ENCODE measurements around the gene RAB1B.

- TF ChIP-seq EZH2 (IDR thresholded peaks at IDR 0.05; ENCODE audit: low read length, unreplicated experiment), result no peak
- TF ChIP-seq CTCF (conservative IDR thresholded peaks at IDR 0.05; ENCODE audit: low read depth, low read length), result peak; percentile 32; the same call in 1 of the 2 replicates
- no peak for TF ChIP-seq EZH2phosphoT487 (IDR thresholded peaks at IDR 0.05; ENCODE audit: borderline replicate concordance, low read length)
These were observed 10.0 kb upstream of the RAB1B start for GRCh38 chr11:66258473-66258893.

All from PC-3 (cell line).